T47D (cell line): ENCODE results near the gene SYNJ1.

Experiments used
- DNase-seq, 2 experiments: peaks; one replicate each; pipeline versions ENCODE4 v3.0.0 to v3.0.0-alpha.2; 2011 to 2012; ENCODE audit warnings: low read depth in 1 of 2, low spot score in 1 of 2
- JUND ChIP-seq: IDR thresholded peaks from 2 replicates; pipeline ENCODE4 v1.6.1; 2012; ENCODE audit warnings: low read depth
- in situ Hi-C: cut with HindIII; loops from 2 replicates; pipeline ENCODE4 v1.10.0; 2016; ENCODE audit warnings: low sequenced_read_pairs, low pct_unique_long_range_greater_than_20kb

Gene SYNJ1

DNA sequence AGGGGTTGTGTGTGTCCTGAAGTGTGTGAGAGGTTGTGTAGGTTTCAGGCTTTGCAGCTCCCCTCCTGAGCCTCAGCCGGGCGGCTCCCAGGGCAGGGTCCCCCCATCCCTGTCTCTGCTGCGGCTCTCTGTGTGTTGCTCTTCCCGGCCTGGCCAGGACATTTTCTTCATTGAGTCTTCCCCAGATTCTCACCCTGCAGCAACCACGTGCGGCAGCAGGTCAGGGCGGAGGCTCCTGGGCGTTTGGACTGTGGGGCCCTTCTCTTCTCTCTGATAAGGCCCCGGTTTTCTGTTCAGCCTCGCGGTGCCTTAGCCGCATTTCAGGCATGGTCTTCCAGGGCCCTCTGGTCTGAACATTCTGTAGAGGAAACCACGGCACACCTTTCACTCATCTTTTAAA lies 140.7 kb downstream of the SYNJ1 start:
- TF ChIP-seq JUND: no peak
- in situ Hi-C loops: no loop called here
- no peak for DNase-seq

- no peak for DNase-seq
- in situ Hi-C loops: no loop called here
- no peak for TF ChIP-seq JUND
These were observed 141.8 kb downstream of the SYNJ1 start for GRCh38 chr21:32585970-32586369.

GRCh38 chr21:32585042-32585710 lies 142.6 kb downstream of the SYNJ1 start, which contains the start of gene TCP10L:
TSS of gene TCP10L (minus strand) at chr21:32585523. CDS start at chr21:32584304, 1,219 bp downstream.
- TF ChIP-seq JUND: no peak
- in situ Hi-C loops: no loop called here

DNA sequence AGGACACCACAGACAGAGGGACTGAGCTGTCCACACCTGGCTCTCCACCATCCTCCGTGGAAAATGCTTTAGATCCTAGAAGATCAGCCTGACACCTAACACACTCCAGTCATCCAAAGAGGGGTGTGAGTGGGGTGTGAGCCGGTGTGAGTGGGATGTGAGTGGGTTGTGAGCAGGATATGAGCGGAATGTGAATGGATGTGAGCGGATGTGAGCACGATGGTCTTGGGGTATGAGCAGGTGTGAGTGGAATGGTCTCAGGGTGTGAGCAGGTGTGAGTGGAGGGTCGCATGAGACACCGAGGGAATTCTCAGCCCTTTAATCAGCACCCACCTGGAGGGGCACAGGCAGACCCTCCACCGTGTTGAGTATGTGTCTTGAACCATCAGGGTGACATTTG lies 143.3 kb downstream of the SYNJ1 start:
- TF ChIP-seq JUND: no peak
- in situ Hi-C loops: no loop called here
- no peak for DNase-seq

More at GRCh38 chr21:32585042-32585710, 142.6 kb downstream of the SYNJ1 start, which contains the start of gene TCP10L:
- no peak for DNase-seq

DNA sequence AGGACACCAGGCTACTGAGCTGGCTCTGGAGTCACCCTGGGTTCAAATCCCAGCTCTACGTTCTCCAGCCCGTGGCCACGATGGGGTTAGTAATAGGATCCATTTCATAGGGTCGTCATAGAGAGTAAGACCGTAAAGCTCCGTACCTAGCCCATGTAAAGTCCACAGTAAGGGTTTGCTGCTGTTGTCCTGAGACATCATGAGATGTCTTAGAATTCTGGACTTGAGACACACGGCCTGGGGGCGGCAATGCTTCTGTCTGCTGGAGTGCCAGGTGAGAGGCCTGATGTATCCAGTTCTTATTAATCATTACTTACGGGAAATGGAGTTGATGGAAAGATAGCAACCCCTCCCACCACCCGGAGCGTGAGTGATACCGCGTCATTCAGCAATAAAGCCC lies 146.1 kb downstream of the SYNJ1 start:
- no peak for DNase-seq
- in situ Hi-C loops: no loop called here
- no peak for TF ChIP-seq JUND

GRCh38 chr21:32580949-32581348 lies 146.9 kb downstream of the SYNJ1 start:
- in situ Hi-C loops: no loop called here
- no peak for DNase-seq
- TF ChIP-seq JUND: no peak
